ENCODE results near the gene MMEL1. TPM values are rescaled to one million over a fixed set of nuclear protein-coding genes. Genes with fewer than 3 reads are reported as not detected.

MMEL1 gene
- total RNA-seq, 4 donors from 2014 or later, result 2.2 to 2.6 TPM; not detected in 2

GRCh38 chr1:2593251-2593878 is 39.5 kb downstream of the MMEL1 start:
- Histone ChIP-seq H3K27me3 (peaks cover 4% of the 10 kb centered on the region), H3K4me3 (peak overlapping the region; percentile 39), H3K27ac (no peak overlapping the region), H3K4me1 (peaks cover 22% of the 10 kb centered on the region), H3K36me3 (no peaks in the 10 kb centered on the region), H3K9me3 (no peaks in the 10 kb centered on the region)
- WGBS, result 54% methylated on average over 5 of the region's 26 CpGs
- no peak for TF ChIP-seq CTCF (IDR thresholded peaks at IDR 0.05)
- no peak for TF ChIP-seq EP300 (IDR thresholded peaks at IDR 0.05)
- no peak for TF ChIP-seq POLR2AphosphoS5 (IDR thresholded peaks at IDR 0.05)
- TF ChIP-seq POLR2A (IDR thresholded peaks at IDR 0.05), result no peak
- peak; percentile 60 to 77 for DNase-seq (ENCODE audit: low spot score in 2 of 2)

GRCh38 chr1:2592672-2593071 is 40.1 kb downstream of the MMEL1 start:
- no peaks in the 10 kb centered on the region for H3K36me3 ChIP-seq
- 57% methylated on average over 6 of the region's 15 CpGs for WGBS
- DNase-seq (ENCODE audit: low spot score in 2 of 2), result peak in 1 of 2 donors; percentile 51
- H3K27ac ChIP-seq, result no peak overlapping the region
- H3K4me1 ChIP-seq, result peaks cover 29% of the 10 kb centered on the region
- TF ChIP-seq CTCF (IDR thresholded peaks at IDR 0.05) (no peak), POLR2A (IDR thresholded peaks at IDR 0.05) (no peak), EP300 (IDR thresholded peaks at IDR 0.05) (no peak), POLR2AphosphoS5 (IDR thresholded peaks at IDR 0.05) (no peak)
- H3K27me3 ChIP-seq, result peaks cover 4% of the 10 kb centered on the region
- no peak overlapping the region for H3K4me3 ChIP-seq
- no peaks in the 10 kb centered on the region for H3K9me3 ChIP-seq

- Histone ChIP-seq H3K4me1 (peaks cover 38% of the 10 kb centered on the region), H3K36me3 (no peaks in the 10 kb centered on the region), H3K27me3 (peaks cover 4% of the 10 kb centered on the region), H3K4me3 (no peak overlapping the region), H3K27ac (no peak overlapping the region), H3K9me3 (no peaks in the 10 kb centered on the region)
- WGBS, result 94% methylated on average over 5 of the region's 12 CpGs
- peak in 1 of 2 donors; percentile 54 for DNase-seq (ENCODE audit: low spot score in 2 of 2)
- no peak for TF ChIP-seq POLR2AphosphoS5 (IDR thresholded peaks at IDR 0.05)
Observed at GRCh38 chr1:2591581-2592261, 41.1 kb downstream of the MMEL1 start.

GRCh38 chr1:2591233-2591580 is 41.6 kb downstream of the MMEL1 start:
- no peak for DNase-seq (ENCODE audit: low spot score in 2 of 2)
- peaks cover 4% of the 10 kb centered on the region for H3K27me3 ChIP-seq
- no peak overlapping the region for H3K27ac ChIP-seq
- no peaks in the 10 kb centered on the region for H3K9me3 ChIP-seq
- no peaks in the 10 kb centered on the region for H3K36me3 ChIP-seq
- peaks cover 39% of the 10 kb centered on the region for H3K4me1 ChIP-seq
- no peak for TF ChIP-seq EP300 (IDR thresholded peaks at IDR 0.05)
- no peak for TF ChIP-seq POLR2A (IDR thresholded peaks at IDR 0.05)
- no peak for TF ChIP-seq POLR2AphosphoS5 (IDR thresholded peaks at IDR 0.05)
- TF ChIP-seq CTCF (IDR thresholded peaks at IDR 0.05), result no peak
- 90% methylated on average over 5 of the region's 5 CpGs for WGBS
- no peak overlapping the region for H3K4me3 ChIP-seq

- H3K36me3 ChIP-seq, result no peaks in the 10 kb centered on the region
- TF ChIP-seq POLR2A (IDR thresholded peaks at IDR 0.05), result no peak
- no peak for TF ChIP-seq EP300 (IDR thresholded peaks at IDR 0.05)
- TF ChIP-seq POLR2AphosphoS5 (IDR thresholded peaks at IDR 0.05), result no peak
- TF ChIP-seq CTCF (IDR thresholded peaks at IDR 0.05), result no peak
- no peak overlapping the region for H3K27ac ChIP-seq
- peaks cover 43% of the 10 kb centered on the region for H3K4me1 ChIP-seq
- WGBS, result 90% methylated on average over 6 of the region's 31 CpGs
- DNase-seq (ENCODE audit: low spot score in 2 of 2), result peak in 1 of 2 donors; percentile 53
- no peaks in the 10 kb centered on the region for H3K9me3 ChIP-seq
- H3K27me3 ChIP-seq, result peaks cover 4% of the 10 kb centered on the region
- no peak overlapping the region for H3K4me3 ChIP-seq
Observed at GRCh38 chr1:2590233-2591141, 42.3 kb downstream of the MMEL1 start.

All from suprapubic skin (tissue), 4 donors.